H1 (cell line): ENCODE data around the gene GAB2. TPM values are rescaled to one million over a fixed set of nuclear protein-coding genes. Genes with fewer than 3 reads are reported as not detected.

Experiments
- CTCF ChIA-PET: fragments of 300-600 bp; sonication (Branson Sonifier 250); formaldehyde crosslinking; loops from one replicate; lab custom pipeline; 2021; ENCODE audit not compliant: partially characterized antibody; lab: Charles Lee
- POLR2A ChIA-PET: fragments of 300-600 bp; sonication (Branson Sonifier 250); formaldehyde crosslinking; loops from one replicate; lab custom pipeline; 2021; ENCODE audit warnings: inconsistent platforms; ENCODE audit not compliant: partially characterized antibody; lab: Charles Lee
- DNase-seq, 2 experiments: peaks; one replicate each; pipeline versions ENCODE4 v3.0.0 to v3.0.0-alpha.2; 2010 to 2022; ENCODE audit warnings: low spot score in 2 of 2, low read depth in 1 of 2, mixed read lengths in 1 of 2
- FAIRE-seq: peaks from 2 replicates; lab custom pipeline; 2011; peaks lifted over from hg19 to GRCh38; lab: Jason Lieb, UNC
- H2AFZ ChIP-seq: 2 replicates; pipeline ENCODE4 v1.8.1; 2012; ENCODE audit warnings: low read length, inconsistent platforms
- H2AK5ac ChIP-seq: 2 replicates; pipeline ENCODE4 v1.6.1; 2013; ENCODE audit warnings: low read depth, low read length
- H2BK120ac ChIP-seq: replicated peaks from 2 replicates; pipeline ENCODE3; 2013; ENCODE audit warnings: low read depth, low read length, inconsistent platforms
- H2BK12ac ChIP-seq: 2 replicates; pipeline ENCODE4 v1.6.1; 2013; ENCODE audit warnings: low read depth, low read length
- H2BK15ac ChIP-seq: 2 replicates; pipeline ENCODE4 v1.6.1; 2013; ENCODE audit warnings: low read length
- H2BK20ac ChIP-seq: 2 replicates; pipeline ENCODE4 v1.6.1; 2013; ENCODE audit warnings: low read length
- H2BK5ac ChIP-seq: 2 replicates; pipeline ENCODE4 v1.6.1; 2013; ENCODE audit warnings: low read depth, low read length
- H3K14ac ChIP-seq: 2 replicates; pipeline ENCODE4 v1.6.1; 2013; ENCODE audit warnings: inconsistent platforms; ENCODE audit not compliant: insufficient read length
- H3K18ac ChIP-seq: 2 replicates; pipeline ENCODE4 v1.6.1; 2013; ENCODE audit warnings: low read length; ENCODE audit errors: extremely low read depth
- H3K23ac ChIP-seq: 2 replicates; pipeline ENCODE4 v1.6.1; 2013; ENCODE audit warnings: inconsistent platforms; ENCODE audit not compliant: insufficient read length
- H3K23me2 ChIP-seq: 2 replicates; pipeline ENCODE4 v1.6.1; 2013; ENCODE audit warnings: low read depth, low read length
- H3K27ac ChIP-seq: 2 replicates; pipeline ENCODE4 v1.6.1; 2011; ENCODE audit warnings: low read depth, low read length, inconsistent platforms
- H3K27me3 ChIP-seq, 4 experiments: replicated peaks in 1 of 4; 1 replicate in 1 of 4; 2 replicates in 3 of 4; pipeline versions ENCODE4 v1.6.1 to v1.8.1; 2011 to 2013; ENCODE audit warnings: low read length in 3 of 4, mild to moderate bottlenecking in 3 of 4, inconsistent platforms in 2 of 4, mixed read lengths in 2 of 4, moderate library complexity in 1 of 4; ENCODE audit not compliant: control insufficient read depth in 3 of 4, insufficient read depth in 3 of 4; ENCODE audit errors: extremely low read depth in 1 of 4
- H3K36me3 ChIP-seq, 4 experiments: 2 replicates each; pipeline versions ENCODE4 v1.6.1 to v1.8.1; 2011 to 2013; ENCODE audit warnings: mild to moderate bottlenecking in 4 of 4, low read length in 3 of 4, moderate library complexity in 2 of 4, control low read depth in 1 of 4, inconsistent platforms in 1 of 4; ENCODE audit not compliant: insufficient read depth in 4 of 4, control insufficient read depth in 2 of 4
- H3K4ac ChIP-seq: replicated peaks from 2 replicates; pipeline ENCODE3; 2013; ENCODE audit warnings: low read length, low read depth, mixed read lengths, inconsistent platforms; ENCODE audit not compliant: insufficient read length
- H3K4me1 ChIP-seq, 4 experiments: replicated peaks in 1 of 4; 1 replicate in 1 of 4; 2 replicates in 3 of 4; pipeline versions ENCODE4 v1.6.1 to v1.8.1; 2011 to 2013; ENCODE audit warnings: low read length in 3 of 4, inconsistent platforms in 2 of 4, mixed read lengths in 1 of 4; ENCODE audit not compliant: insufficient read depth in 4 of 4, control insufficient read depth in 3 of 4
- H3K4me2 ChIP-seq, 2 experiments: 2 replicates each; pipeline versions ENCODE4 v1.6.1 to v1.8.1; 2011 to 2013; ENCODE audit warnings: low read depth in 2 of 2, low read length in 2 of 2, control low read depth in 1 of 2, inconsistent platforms in 1 of 2, mild to moderate bottlenecking in 1 of 2; ENCODE audit not compliant: insufficient read depth in 1 of 2
- H3K4me3 ChIP-seq, 4 experiments: fragments of 200-600, 300-600 bp in 1 of 4; sonication (generic), shearing (Covaris generic), sonication (Bioruptor Twin) in 1 of 4; 2 replicates each; pipeline versions ENCODE4 v1.5.1 to v1.8.1; 2011 to 2016; ENCODE audit warnings: low read length in 4 of 4, low read depth in 3 of 4, control low read depth in 2 of 4, inconsistent platforms in 2 of 4, mild to moderate bottlenecking in 2 of 4, mixed read lengths in 1 of 4, moderate library complexity in 1 of 4; ENCODE audit not compliant: insufficient read depth in 2 of 4; ENCODE audit errors: extremely low read depth in 1 of 4
- H3K56ac ChIP-seq: replicated peaks from 2 replicates; pipeline ENCODE3; 2013; ENCODE audit warnings: low read depth, mild to moderate bottlenecking, mixed read lengths, low read length, inconsistent platforms; ENCODE audit not compliant: insufficient read length
- H3K79me1 ChIP-seq: 2 replicates; pipeline ENCODE4 v1.6.1; 2013; ENCODE audit warnings: low read depth, low read length, control low read depth
- H3K79me2 ChIP-seq, 2 experiments: 2 replicates each; pipeline versions ENCODE4 v1.6.1 to v1.8.1; 2012 to 2013; ENCODE audit warnings: low read length in 2 of 2, mild to moderate bottlenecking in 2 of 2, inconsistent platforms in 1 of 2; ENCODE audit not compliant: insufficient read depth in 2 of 2, control insufficient read depth in 1 of 2
- H3K9ac ChIP-seq, 4 experiments: replicated peaks in 1 of 4; 1 replicate in 1 of 4; 2 replicates in 3 of 4; pipeline versions ENCODE4 v1.6.1 to v1.8.1; 2011 to 2013; ENCODE audit warnings: low read depth in 3 of 4, low read length in 3 of 4, control low read depth in 2 of 4, mild to moderate bottlenecking in 2 of 4, moderate library complexity in 2 of 4, inconsistent platforms in 1 of 4; ENCODE audit errors: extremely low read depth in 1 of 4
- H3K9me3 ChIP-seq, 2 experiments: 2 replicates each; pipeline versions ENCODE4 v1.6.1 to v1.8.1; 2012 to 2013; ENCODE audit warnings: mild to moderate bottlenecking in 2 of 2, moderate library complexity in 2 of 2, control low read depth in 1 of 2, inconsistent platforms in 1 of 2, low read depth in 1 of 2, low read length in 1 of 2, mixed read lengths in 1 of 2; ENCODE audit not compliant: insufficient read depth in 2 of 2
- H4K20me1 ChIP-seq, 2 experiments: replicated peaks in 1 of 2; 2 replicates each; pipeline versions ENCODE3 to v1.8.1; 2011 to 2013; ENCODE audit warnings: inconsistent platforms in 2 of 2, low read length in 2 of 2, mild to moderate bottlenecking in 1 of 2; ENCODE audit not compliant: insufficient read depth in 2 of 2, control insufficient read depth in 1 of 2
- H4K5ac ChIP-seq: 2 replicates; pipeline ENCODE4 v1.6.1; 2013; ENCODE audit warnings: low read length, low read depth, mixed read lengths, inconsistent platforms; ENCODE audit not compliant: insufficient read length
- H4K8ac ChIP-seq: 2 replicates; pipeline ENCODE4 v1.8.0; 2013; ENCODE audit warnings: mild to moderate bottlenecking, moderate library complexity, low read length, inconsistent platforms; ENCODE audit not compliant: insufficient read depth; ENCODE audit errors: extremely low read depth
- H4K91ac ChIP-seq: replicated peaks from 2 replicates; pipeline ENCODE3; 2013; ENCODE audit warnings: low read length, mixed read lengths, inconsistent platforms; ENCODE audit not compliant: insufficient read length
- CREB1 ChIP-seq: IDR thresholded peaks from 2 replicates; pipeline ENCODE4 v1.6.1; 2012; ENCODE audit warnings: inconsistent platforms
- EZH2 ChIP-seq: fragments of 200-600 bp; sonication (generic); IDR thresholded peaks from 2 replicates; pipeline ENCODE4 v1.7.1; 2012; ENCODE audit warnings: low read depth, mild to moderate bottlenecking, moderate library complexity, low read length, inconsistent platforms; ENCODE audit not compliant: severe bottlenecking
- YY1 ChIP-seq: IDR thresholded peaks from 2 replicates; pipeline ENCODE4 v1.6.1; 2011; ENCODE audit warnings: low read depth, mild to moderate bottlenecking, low read length
- WGBS, 2 experiments: shearing (Covaris generic) in 1 of 2; methylation state at CpG; one replicate each; pipeline versions ENCODE4 v1.1.6 to v1.1.7; 2013 to 2015; ENCODE audit warnings: low lambda C conversion rate in 2 of 2, mixed read lengths in 2 of 2, inconsistent platforms in 1 of 2, low coverage in 1 of 2, missing lambda C conversion rate in 1 of 2; ENCODE audit not compliant: insufficient replicate concordance in 2 of 2, insufficient coverage in 1 of 2, insufficient read length in 1 of 2; ENCODE audit errors: extremely low coverage in 1 of 2, missing lambda C conversion rate in 1 of 2; 5-methylcytosine and 5-hydroxymethylcytosine counted together
- polyA plus RNA-seq, 7 experiments: library from polyadenylated mRNA; depleted of rRNA in 3 of 7; stranded (reverse) in 5 of 7; unstranded in 2 of 7; fragments of >200 nt in 5 of 7; fragments of 200-250 nt in 2 of 7; gene quantifications; 1 replicate in 5 of 7; 2 replicates in 1 of 7; 4 replicates in 1 of 7; pipeline versions ENCODE4 v1.2.1 to v1.2.3, GENCODE V29; 2011 to 2013; ENCODE audit warnings: missing spikeins in 2 of 7, mixed read lengths in 2 of 7
- total RNA-seq: library from RNA; stranded (reverse); fragmentation: NEBNext Ultra II Directional; extraction: Animal tissue kit (Norgen Biotek cat#: 25700); gene quantifications from 2 replicates; pipeline ENCODE4 v1.2.1, GENCODE V29; 2021
- TF ChIP-seq, protein P1 (sequence below): IDR thresholded peaks from 2 replicates; pipeline ENCODE4 v1.6.1; 2011; ENCODE audit warnings: low read depth, mild to moderate bottlenecking, low read length; ENCODE audit not compliant: insufficient read depth

Gene GAB2
- total and polyA plus RNA-seq, 2 of the 8 experiments (the other 6 are each of a cell fraction or from before 2014, with no cell fraction given): 6.3 to 14.0 TPM

- peak; percentile 61 to 74 for DNase-seq
- CTCF ChIA-PET: interaction anchor here (1.0 to 1.5 kb wide), 3 partner anchors 10 to 25 kb away, joined by 3 to 4 read pairs (median 3); no protein-coding TSS in a partner anchor
- H3K9me3 ChIP-seq: no peaks in the 10 kb centered on the region
- H3K27ac ChIP-seq: peak overlapping the region; percentile 53; the same call in 1 of the 2 replicates
- 42% methylated on average over 2 of the region's 2 CpGs; no CpG with 5 or more reads in 1 of the 2 experiments for WGBS, 2 experiments
- no peaks in the 10 kb centered on the region; the same call in 1 of the 2 replicates for H3K23me2 ChIP-seq
- peak overlapping the region; percentile 37; the same call in 1 of the 2 replicates for H2BK20ac ChIP-seq
- peaks cover 0 to 16% (median 10%) of the 10 kb centered on the region in 4 experiments; a peak in 3 of 7 replicates for H3K4me1 ChIP-seq
- H4K20me1 ChIP-seq: no peaks in the 10 kb centered on the region
- no peak overlapping the region for H2BK15ac ChIP-seq
- H3K56ac ChIP-seq: no peak overlapping the region
- H3K4ac ChIP-seq: no peak overlapping the region
- H3K27me3 ChIP-seq: no peaks in the 10 kb centered on the region
- peak; percentile 98 for FAIRE-seq
- H3K14ac ChIP-seq: no peak overlapping the region
- H3K23ac ChIP-seq: no peak overlapping the region
- no peak overlapping the region for H4K91ac ChIP-seq
- H2AK5ac ChIP-seq: no peak overlapping the region
- H3K9ac ChIP-seq: no peak overlapping the region; a peak in 1 of 7 replicates
- H3K18ac ChIP-seq: peak overlapping the region; percentile 2; the same call in 1 of the 2 replicates
- no peaks in the 10 kb centered on the region for H3K79me2 ChIP-seq
- H3K79me1 ChIP-seq: no peaks in the 10 kb centered on the region
- no peak overlapping the region for H4K8ac ChIP-seq
- H2BK5ac ChIP-seq: peak overlapping the region; percentile 40
- H3K4me3 ChIP-seq: peak overlapping the region in 2 of 4 experiments; percentile 1 to 42; a peak in 2 of 8 replicates
- H3K4me2 ChIP-seq: peak overlapping the region; percentile 39 to 58
- peak overlapping the region; percentile 18; the same call in 1 of the 2 replicates for H2BK12ac ChIP-seq
- no peak overlapping the region for H2AFZ ChIP-seq
- no peaks in the 10 kb centered on the region for H3K36me3 ChIP-seq
- peak overlapping the region; percentile 68 for H2BK120ac ChIP-seq
- POLR2A ChIA-PET: interaction anchor here (1.1 kb wide), 1 partner anchor 109 kb away, joined by 3 read pairs; no protein-coding TSS in a partner anchor
- H4K5ac ChIP-seq: peak overlapping the region; percentile 24
- TF ChIP-seq YY1: peak; percentile 65; the same call in 1 of the 2 replicates
- TF ChIP-seq, protein P1, sequence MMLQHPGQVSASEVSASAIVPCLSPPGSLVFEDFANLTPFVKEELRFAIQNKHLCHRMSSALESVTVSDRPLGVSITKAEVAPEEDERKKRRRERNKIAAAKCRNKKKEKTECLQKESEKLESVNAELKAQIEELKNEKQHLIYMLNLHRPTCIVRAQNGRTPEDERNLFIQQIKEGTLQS: no peak
- TF ChIP-seq EZH2: no peak
- TF ChIP-seq CREB1: no peak
These were observed 52.2 kb downstream of the GAB2 start for GRCh38 chr11:78365381-78365792.
